Stimulated activated CD4-positive, alpha-beta T cell treated with anti-CD3 and anti-CD28 coated beads, Interleukin-4, amount 100 ng/mL, for 1 hour (primary cell): ENCODE data around the gene LETM1.

ENCODE experiments used
- DNase-seq: peaks from one replicate; pipeline ENCODE4 v3.0.0-alpha.2; 2020

LETM1 gene

DNA sequence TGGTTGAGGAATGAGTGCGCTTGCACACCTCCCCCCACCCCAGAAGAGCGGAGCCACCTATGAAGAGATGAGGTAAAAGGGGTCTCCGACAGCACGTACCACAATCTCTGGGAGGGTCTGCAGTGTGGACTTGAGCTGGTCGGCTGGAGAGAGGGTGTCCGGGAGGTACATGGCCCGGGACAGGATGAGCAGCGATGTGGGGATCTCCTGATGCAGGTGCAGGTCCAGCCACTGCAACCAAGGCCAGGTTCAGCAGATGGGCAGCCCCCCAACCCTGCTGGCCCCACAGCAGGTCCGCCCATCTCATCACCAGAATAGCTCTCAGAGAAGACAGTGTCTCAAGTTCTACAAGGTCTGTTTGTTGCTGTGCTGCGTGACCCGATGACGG lies 32.4 kb downstream of the LETM1 start:
- DNase-seq: no peak

GRCh38 chr4:1822568-1823544 lies 33.1 kb downstream of the LETM1 start:
- no peak for DNase-seq

DNA sequence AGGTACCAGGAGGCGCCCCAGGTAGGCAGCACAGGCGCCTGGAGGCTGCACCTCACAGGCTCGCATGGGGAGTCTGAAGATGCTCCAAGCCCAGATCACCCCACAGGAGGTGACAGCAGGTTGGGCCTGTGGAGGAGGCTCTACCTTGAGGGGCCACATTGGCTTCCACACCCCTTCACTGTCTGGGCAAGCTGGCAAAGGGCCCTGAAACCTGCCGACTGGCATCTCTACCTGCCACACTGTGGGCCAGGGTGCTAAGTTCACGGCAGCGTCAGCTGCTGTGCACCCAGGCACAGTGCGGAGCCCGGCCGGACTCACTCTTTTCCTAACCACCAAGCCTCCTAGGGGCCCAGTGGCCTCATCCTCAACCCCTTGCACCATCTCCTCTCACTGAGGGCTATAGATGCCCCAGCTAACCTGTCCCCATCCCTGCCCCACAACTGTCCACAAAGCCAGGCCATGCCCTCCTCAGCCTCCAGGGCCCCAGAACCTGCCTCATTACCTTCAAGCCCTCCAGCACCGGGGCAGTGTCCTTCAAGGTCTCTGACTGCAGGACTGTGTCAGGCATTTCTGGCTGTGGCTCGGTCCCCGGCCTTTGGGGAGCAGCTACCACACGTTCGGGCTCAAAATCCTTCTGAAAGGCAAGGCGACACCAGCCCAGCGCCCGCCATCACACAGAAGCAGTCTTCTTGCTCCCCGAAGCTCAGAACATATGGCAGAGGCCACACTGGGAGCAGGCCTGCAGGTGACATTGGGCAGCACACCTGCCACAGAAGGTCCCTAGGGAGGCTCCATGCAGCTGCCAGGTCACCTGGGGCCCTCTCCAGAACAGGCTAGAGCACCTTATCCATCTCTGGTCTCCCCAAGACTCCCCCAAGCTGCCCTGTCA lies 34.0 kb downstream of the LETM1 start:
- DNase-seq: no peak

DNA sequence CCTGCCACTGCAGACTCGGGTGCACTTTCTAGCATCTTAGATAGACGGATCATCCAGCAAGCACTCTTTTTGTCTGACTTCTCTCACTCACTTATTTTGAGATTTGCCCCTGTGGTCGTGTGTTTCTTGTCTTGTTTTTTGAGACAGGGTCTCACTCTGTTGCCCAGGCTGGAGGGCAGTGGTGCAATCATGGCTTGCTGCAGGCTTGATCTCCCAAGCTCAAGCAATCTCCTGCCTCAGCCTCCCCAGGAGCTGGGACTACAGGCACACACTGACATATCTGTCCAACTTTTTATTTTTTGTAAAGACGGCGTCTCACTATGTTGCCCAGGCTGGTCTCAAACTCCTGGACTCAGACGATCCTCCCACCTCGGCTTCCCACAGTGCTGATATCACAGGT lies 36.1 kb downstream of the LETM1 start:
- no peak for DNase-seq

GRCh38 chr4:1819284-1819683 lies 36.7 kb downstream of the LETM1 start:
- DNase-seq: no peak

- DNase-seq: no peak
Observed at GRCh38 chr4:1815997-1816860, 39.7 kb downstream of the LETM1 start.

- DNase-seq: no peak
Observed at GRCh38 chr4:1815096-1815996, 40.6 kb downstream of the LETM1 start.

DNA sequence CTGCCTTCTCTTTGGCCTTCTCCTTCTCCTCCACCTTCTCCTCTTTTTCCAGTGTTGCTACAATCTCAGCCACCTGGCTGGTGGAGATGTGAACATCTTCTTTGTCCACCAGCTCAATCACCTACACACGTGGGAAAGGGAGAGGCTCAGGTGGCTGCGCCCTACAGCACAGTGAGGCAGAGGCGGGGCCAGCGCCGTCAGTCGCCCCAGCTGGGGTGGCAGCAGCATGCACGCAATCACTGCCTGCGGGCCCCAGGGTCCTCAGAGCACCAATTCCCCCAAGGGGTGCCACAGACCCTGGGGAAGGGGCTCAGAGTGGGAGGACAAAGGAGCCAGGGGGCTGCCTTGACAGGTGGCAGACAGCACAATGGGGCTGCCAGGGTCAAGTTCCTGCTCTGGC lies 41.5 kb downstream of the LETM1 start:
- no peak for DNase-seq

GRCh38 chr4:1813915-1814314 lies 42.0 kb downstream of the LETM1 start:
- DNase-seq: no peak

DNA sequence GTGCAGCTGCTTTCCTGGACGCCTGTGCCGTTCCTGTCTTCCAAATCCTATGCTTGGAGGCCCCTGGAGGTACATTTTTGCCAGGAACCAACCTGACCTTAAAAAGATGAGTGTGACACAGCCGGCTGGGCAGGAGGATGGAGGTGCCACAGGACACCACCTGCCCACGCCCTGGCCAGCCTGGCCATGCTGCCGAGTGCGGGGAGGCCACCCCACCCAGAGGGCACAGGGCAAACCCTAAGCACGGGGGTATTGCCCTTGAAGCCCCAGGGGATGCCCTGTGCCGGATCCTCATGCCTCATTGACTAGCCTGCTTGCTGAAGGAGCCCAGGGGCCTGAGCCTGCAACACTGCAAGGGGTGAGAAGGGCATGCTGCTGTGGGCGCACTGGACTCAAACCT lies 42.7 kb downstream of the LETM1 start:
- no peak for DNase-seq

GRCh38 chr4:1812720-1813119 lies 43.2 kb downstream of the LETM1 start:
- DNase-seq: no peak

- no peak for DNase-seq
Observed at GRCh38 chr4:1810765-1811164, 45.2 kb downstream of the LETM1 start.

GRCh38 chr4:1809754-1810502 lies 46.0 kb downstream of the LETM1 start:
- DNase-seq: peak; percentile 70

- DNase-seq: no peak
Observed at GRCh38 chr4:1808851-1809753, 46.9 kb downstream of the LETM1 start.

DNA sequence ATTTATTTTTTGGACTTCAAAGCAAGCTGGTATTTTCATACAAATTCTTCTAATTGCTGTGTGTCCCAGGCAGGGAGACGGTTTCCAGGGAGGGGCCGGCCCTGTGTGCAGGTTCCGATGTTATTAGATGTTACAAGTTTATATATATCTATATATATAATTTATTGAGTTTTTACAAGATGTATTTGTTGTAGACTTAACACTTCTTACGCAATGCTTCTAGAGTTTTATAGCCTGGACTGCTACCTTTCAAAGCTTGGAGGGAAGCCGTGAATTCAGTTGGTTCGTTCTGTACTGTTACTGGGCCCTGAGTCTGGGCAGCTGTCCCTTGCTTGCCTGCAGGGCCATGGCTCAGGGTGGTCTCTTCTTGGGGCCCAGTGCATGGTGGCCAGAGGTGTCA lies 47.6 kb downstream of the LETM1 start:
- no peak for DNase-seq

DNA sequence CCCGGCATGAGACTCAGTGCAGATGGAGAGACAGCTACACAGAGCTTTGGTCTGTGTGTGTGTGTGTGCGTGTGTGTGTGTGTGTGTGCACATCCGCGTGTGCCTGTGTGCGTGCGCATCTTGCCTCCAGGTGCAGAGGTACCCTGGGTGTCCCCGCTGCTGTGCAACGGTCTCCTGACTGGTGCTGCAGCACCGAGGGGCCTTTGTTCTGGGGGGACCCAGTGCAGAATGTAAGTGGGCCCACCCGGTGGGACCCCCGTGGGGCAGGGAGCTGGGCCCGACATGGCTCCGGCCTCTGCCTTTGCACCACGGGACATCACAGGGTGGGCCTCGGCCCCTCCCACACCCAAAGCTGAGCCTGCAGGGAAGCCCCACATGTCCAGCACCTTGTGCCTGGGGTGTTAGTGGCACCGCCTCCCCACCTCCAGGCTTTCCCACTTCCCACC lies 48.6 kb downstream of the LETM1 start:
- no peak for DNase-seq

DNA sequence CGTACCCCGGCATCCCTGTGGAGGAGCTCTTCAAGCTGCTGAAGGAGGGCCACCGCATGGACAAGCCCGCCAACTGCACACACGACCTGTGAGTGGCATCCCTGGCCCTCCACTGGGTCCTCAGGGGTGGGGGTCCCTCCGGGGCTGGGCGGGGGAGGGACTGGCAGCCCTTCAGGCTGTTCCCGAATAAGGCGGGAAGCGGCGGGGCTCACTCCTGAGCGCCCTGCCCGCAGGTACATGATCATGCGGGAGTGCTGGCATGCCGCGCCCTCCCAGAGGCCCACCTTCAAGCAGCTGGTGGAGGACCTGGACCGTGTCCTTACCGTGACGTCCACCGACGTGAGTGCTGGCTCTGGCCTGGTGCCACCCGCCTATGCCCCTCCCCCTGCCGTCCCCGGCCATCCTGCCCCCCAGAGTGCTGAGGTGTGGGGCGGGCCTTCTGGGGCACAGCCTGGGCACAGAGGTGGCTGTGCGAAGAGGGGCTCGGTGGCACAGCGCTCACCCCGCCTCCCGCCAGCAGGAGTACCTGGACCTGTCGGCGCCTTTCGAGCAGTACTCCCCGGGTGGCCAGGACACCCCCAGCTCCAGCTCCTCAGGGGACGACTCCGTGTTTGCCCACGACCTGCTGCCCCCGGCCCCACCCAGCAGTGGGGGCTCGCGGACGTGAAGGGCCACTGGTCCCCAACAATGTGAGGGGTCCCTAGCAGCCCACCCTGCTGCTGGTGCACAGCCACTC lies 49.2 kb downstream of the LETM1 start:
- no peak for DNase-seq

- DNase-seq: no peak
Observed at GRCh38 chr4:1806223-1806564, 49.8 kb downstream of the LETM1 start.
